ENCODE data around the gene CST7. TPM values are rescaled to one million over a fixed set of nuclear protein-coding genes. Genes with fewer than 3 reads are reported as not detected.
A peak's percentile ranks its signal among the peaks of the same experiment; 100 is the strongest.
"Not testable (repeated sequence)": the region's sequence is repeated elsewhere in the genome, so short reads cannot be mapped to it uniquely, and the experiment has no call there.

CST7 gene
- total RNA-seq, 4 donors from 2014 or later, result 0.97 to 4.1 (median 2.7) TPM; not detected in 1

- peak in 1 of 2 donors; percentile 52 for DNase-seq (ENCODE audit: low spot score in 2 of 2)
Observed at GRCh38 chr20:24943196-24943595, 5.9 kb upstream of the CST7 start.

GRCh38 chr20:24943731-24944130, 5.3 kb upstream of the CST7 start:
- Histone ChIP-seq H3K27me3 (no peaks in the 10 kb centered on the region), H3K27ac (no peak overlapping the region), H3K36me3 (no peaks in the 10 kb centered on the region), H3K4me1 (no peaks in the 10 kb centered on the region), H3K4me3 (no peak overlapping the region), H3K9me3 (peaks cover 6% of the 10 kb centered on the region)
- 33% methylated on average over 3 of the region's 3 CpGs for WGBS
- DNase-seq (ENCODE audit: low spot score in 2 of 2), result no peak
- TF ChIP-seq EP300 (IDR thresholded peaks at IDR 0.05), result no peak
- no peak for TF ChIP-seq POLR2A (IDR thresholded peaks at IDR 0.05)
- TF ChIP-seq POLR2AphosphoS5 (IDR thresholded peaks at IDR 0.05), result no peak
- no peak for TF ChIP-seq CTCF (IDR thresholded peaks at IDR 0.05)

More at GRCh38 chr20:24943196-24943595, 5.9 kb upstream of the CST7 start:
- Histone ChIP-seq H3K4me3 (no peak overlapping the region), H3K27ac (no peak overlapping the region), H3K36me3 (no peaks in the 10 kb centered on the region), H3K9me3 (peaks cover 6% of the 10 kb centered on the region), H3K27me3 (no peaks in the 10 kb centered on the region), H3K4me1 (no peaks in the 10 kb centered on the region)
- TF ChIP-seq POLR2A (IDR thresholded peaks at IDR 0.05), result no peak
- no peak for TF ChIP-seq CTCF (IDR thresholded peaks at IDR 0.05)
- TF ChIP-seq EP300 (IDR thresholded peaks at IDR 0.05), result no peak
- no peak for TF ChIP-seq POLR2AphosphoS5 (IDR thresholded peaks at IDR 0.05)
- 89% methylated on average over 3 of the region's 4 CpGs for WGBS

- not testable (repeated sequence) for H3K36me3 ChIP-seq; H3K4me1 ChIP-seq; H3K27me3 ChIP-seq; H3K27ac ChIP-seq; H3K4me3 ChIP-seq; H3K9me3 ChIP-seq; DNase-seq (ENCODE audit: low spot score in 2 of 2)
- 76% methylated on average over 1 of the region's 1 CpG for WGBS
Observed at GRCh38 chr20:24946376-24946775, 2.7 kb upstream of the CST7 start.

GRCh38 chr20:24948396-24948938, 602 bp upstream of the CST7 start:
- not testable (repeated sequence) for H3K36me3 ChIP-seq; H3K27ac ChIP-seq; H3K4me1 ChIP-seq; H3K27me3 ChIP-seq; H3K9me3 ChIP-seq; DNase-seq (ENCODE audit: low spot score in 2 of 2); H3K4me3 ChIP-seq
- 64% methylated on average over 4 of the region's 4 CpGs for WGBS

- Histone ChIP-seq H3K4me3 (peak overlapping the region; percentile 17), H3K36me3 (no peaks in the 10 kb centered on the region), H3K27me3 (peaks cover 5% of the 10 kb centered on the region), H3K4me1 (no peaks in the 10 kb centered on the region), H3K9me3 (no peaks in the 10 kb centered on the region), H3K27ac (peak overlapping the region; percentile 41)
- no peak for TF ChIP-seq CTCF (IDR thresholded peaks at IDR 0.05)
- no peak for TF ChIP-seq POLR2A (IDR thresholded peaks at IDR 0.05)
- no peak for TF ChIP-seq POLR2AphosphoS5 (IDR thresholded peaks at IDR 0.05)
- TF ChIP-seq EP300 (IDR thresholded peaks at IDR 0.05), result no peak
- WGBS, result 46% methylated on average over 6 of the region's 6 CpGs
- no peak for DNase-seq (ENCODE audit: low spot score in 2 of 2)
Observed at GRCh38 chr20:24949756-24950127, 673 bp downstream of the CST7 start.

GRCh38 chr20:24950128-24950835, 1.2 kb downstream of the CST7 start:
- Histone ChIP-seq H3K27me3 (peaks cover 5% of the 10 kb centered on the region), H3K9me3 (no peaks in the 10 kb centered on the region), H3K4me3 (peak overlapping the region; percentile 17), H3K27ac (no peak overlapping the region), H3K4me1 (no peaks in the 10 kb centered on the region), H3K36me3 (no peaks in the 10 kb centered on the region)
- TF ChIP-seq EP300 (IDR thresholded peaks at IDR 0.05) (no peak), CTCF (IDR thresholded peaks at IDR 0.05) (no peak), POLR2AphosphoS5 (IDR thresholded peaks at IDR 0.05) (no peak), POLR2A (IDR thresholded peaks at IDR 0.05) (no peak)
- WGBS, result 83% methylated on average over 4 of the region's 12 CpGs
- peak in 1 of 2 donors; percentile 59 for DNase-seq (ENCODE audit: low spot score in 2 of 2)

Measured in suprapubic skin (tissue), 4 donors.